Chondrocyte (in vitro differentiated cells): Measurements from ENCODE around the gene SNRPA1. TPM values are rescaled to one million over a fixed set of nuclear protein-coding genes. Genes with fewer than 3 reads are reported as not detected.
A peak's percentile ranks its signal among the peaks of the same experiment; 100 is the strongest.

Experiments used
- DNase-seq: peaks from one replicate; pipeline ENCODE4 v3.0.0; 2021; ENCODE audit warnings: mixed read lengths, low spot score
- H3K27ac Mint-ChIP-seq: one replicate; pipeline ENCODE4 v1.8.0; 2021; ENCODE audit warnings: mild to moderate bottlenecking, moderate library complexity, mixed read lengths; ENCODE audit not compliant: unreplicated experiment
- H3K27me3 Mint-ChIP-seq: 2 replicates; pipeline ENCODE4 v1.8.0; 2021; ENCODE audit warnings: low read depth, mixed read lengths
- H3K36me3 Mint-ChIP-seq: 2 replicates; pipeline ENCODE4 v1.8.0; 2021; ENCODE audit warnings: low read depth, mixed read lengths
- H3K4me1 Mint-ChIP-seq: 2 replicates; pipeline ENCODE4 v1.8.0; 2021; ENCODE audit warnings: low read depth, mild to moderate bottlenecking, mixed read lengths
- H3K4me3 Mint-ChIP-seq: one replicate; pipeline ENCODE4 v1.8.0; 2021; ENCODE audit warnings: mild to moderate bottlenecking, moderate library complexity, mixed read lengths; ENCODE audit not compliant: unreplicated experiment
- H3K9me3 Mint-ChIP-seq: 2 replicates; pipeline ENCODE4 v1.8.0; 2021; ENCODE audit warnings: low read depth, mixed read lengths
- total RNA-seq: library from RNA; stranded (reverse); gene quantifications from 3 replicates; pipeline ENCODE4 v1.2.1, GENCODE V29; 2021
- TF ChIP-seq, protein P1 (sequence below): fragments of 200-600 bp; sonication (generic); IDR thresholded peaks from 2 replicates; pipeline ENCODE4 v1.5.0; 2021; ENCODE audit warnings: antibody characterized with exemption, mild to moderate bottlenecking, moderate library complexity

SNRPA1 gene
- total RNA-seq, 1 donor from 2014 or later: 35.7 TPM

DNA sequence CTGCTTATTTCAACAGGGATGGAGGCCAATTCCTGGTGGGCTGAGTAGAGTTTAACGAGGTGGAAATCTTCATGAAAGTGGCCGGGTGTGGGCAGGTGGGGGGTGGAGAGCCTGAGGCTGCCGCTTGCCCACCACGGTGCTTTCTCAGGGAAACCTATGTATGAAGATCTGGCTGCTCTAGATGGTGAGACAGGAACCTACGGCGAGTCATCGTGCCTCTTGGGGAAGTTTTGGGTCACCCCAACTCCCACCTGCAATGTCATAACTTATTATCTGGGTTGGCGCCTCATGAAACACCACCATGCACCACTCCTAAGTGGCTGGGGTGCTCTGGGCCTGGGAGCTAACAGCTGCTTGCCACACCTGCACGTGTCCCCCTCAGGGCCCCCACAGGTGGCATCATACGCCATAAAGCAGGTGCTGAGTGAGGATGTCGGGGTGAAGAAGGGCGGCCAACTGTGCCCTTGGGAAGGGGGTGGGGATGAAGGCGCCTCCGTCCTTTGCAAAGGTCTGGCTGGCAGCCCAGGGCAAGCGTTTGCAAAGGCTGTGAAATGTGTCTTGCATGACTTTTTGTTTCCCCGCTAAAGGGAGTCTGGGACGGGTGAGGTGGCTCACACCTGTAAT, 27.9 kb upstream of the SNRPA1 start:
- Mint-ChIP-seq H3K4me1 (no peaks in the 10 kb centered on the region), H3K27me3 (peaks cover 35% of the 10 kb centered on the region), H3K27ac (no peak overlapping the region), H3K36me3 (no peaks in the 10 kb centered on the region), H3K9me3 (no peaks in the 10 kb centered on the region), H3K4me3 (no peak overlapping the region)
- DNase-seq: no peak
- TF ChIP-seq, protein P1, sequence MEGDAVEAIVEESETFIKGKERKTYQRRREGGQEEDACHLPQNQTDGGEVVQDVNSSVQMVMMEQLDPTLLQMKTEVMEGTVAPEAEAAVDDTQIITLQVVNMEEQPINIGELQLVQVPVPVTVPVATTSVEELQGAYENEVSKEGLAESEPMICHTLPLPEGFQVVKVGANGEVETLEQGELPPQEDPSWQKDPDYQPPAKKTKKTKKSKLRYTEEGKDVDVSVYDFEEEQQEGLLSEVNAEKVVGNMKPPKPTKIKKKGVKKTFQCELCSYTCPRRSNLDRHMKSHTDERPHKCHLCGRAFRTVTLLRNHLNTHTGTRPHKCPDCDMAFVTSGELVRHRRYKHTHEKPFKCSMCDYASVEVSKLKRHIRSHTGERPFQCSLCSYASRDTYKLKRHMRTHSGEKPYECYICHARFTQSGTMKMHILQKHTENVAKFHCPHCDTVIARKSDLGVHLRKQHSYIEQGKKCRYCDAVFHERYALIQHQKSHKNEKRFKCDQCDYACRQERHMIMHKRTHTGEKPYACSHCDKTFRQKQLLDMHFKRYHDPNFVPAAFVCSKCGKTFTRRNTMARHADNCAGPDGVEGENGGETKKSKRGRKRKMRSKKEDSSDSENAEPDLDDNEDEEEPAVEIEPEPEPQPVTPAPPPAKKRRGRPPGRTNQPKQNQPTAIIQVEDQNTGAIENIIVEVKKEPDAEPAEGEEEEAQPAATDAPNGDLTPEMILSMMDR: no peak

DNA sequence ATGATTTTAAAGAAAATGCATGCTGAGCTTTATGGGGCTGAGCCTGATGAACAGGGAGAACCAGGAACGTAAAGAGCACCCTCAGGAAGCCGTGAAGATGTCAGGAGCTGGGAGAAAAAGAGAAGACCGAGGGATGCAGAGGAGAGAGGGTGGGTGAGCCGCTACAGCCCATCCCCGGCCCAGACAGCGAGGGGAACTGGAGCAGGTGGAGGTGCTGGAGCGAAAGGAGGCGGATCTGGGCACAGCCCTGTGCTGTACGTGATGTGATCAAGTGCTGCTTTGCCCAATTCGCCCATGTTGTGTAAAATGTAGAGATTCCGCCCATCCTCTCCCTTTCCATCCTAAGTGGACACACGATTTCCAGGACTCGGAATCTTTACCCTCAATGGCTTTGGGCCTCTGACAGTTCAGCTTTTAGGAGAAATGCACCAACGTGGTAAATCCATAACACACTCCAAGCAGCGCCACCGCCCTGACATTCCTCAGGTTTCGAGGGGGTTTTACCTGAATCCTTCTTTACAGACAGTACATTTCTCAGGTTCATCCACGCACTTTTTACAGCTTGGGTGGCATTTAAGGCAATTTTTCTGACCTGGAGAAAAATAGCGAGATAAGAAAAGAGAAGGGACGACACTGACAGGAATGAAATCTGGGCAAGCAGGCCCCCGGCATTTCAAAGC, 27.1 kb upstream of the SNRPA1 start:
- Mint-ChIP-seq H3K9me3 (no peaks in the 10 kb centered on the region), H3K4me1 (no peaks in the 10 kb centered on the region), H3K4me3 (no peak overlapping the region), H3K27me3 (peaks cover 31% of the 10 kb centered on the region), H3K36me3 (no peaks in the 10 kb centered on the region), H3K27ac (no peak overlapping the region)
- TF ChIP-seq, protein P1: no peak
- DNase-seq: no peak

DNA sequence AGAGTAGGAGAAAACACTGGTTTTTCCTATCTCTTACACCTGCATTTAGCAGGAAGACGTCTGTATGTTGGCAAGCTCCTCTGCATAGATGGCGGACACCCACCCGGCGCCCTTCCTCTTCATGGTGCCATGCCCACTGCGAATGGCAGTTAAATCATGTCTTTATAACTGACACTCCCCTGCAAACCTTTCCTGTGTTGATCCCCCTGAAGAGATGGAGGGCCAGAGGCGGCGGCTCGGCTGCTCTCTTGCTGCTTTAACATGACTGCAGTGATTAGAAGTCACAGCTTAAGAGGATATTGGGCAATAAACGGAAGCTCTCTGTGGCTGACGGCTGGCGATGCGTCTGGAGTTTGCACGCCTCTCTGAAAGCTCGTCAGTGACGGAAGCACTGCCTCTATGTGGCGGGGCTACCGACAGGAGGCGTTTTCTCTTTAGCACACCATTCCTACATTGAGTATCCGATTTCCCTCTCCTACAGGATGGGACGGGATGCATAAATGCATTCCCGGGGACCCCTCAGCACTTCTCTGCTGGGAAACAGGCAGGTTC, 25.5 kb upstream of the SNRPA1 start:
- Mint-ChIP-seq H3K9me3 (no peaks in the 10 kb centered on the region), H3K4me3 (no peak overlapping the region), H3K36me3 (no peaks in the 10 kb centered on the region), H3K27me3 (peaks cover 27% of the 10 kb centered on the region), H3K4me1 (no peaks in the 10 kb centered on the region), H3K27ac (no peak overlapping the region)
- DNase-seq: no peak
- TF ChIP-seq, protein P1: peak; percentile 44

DNA sequence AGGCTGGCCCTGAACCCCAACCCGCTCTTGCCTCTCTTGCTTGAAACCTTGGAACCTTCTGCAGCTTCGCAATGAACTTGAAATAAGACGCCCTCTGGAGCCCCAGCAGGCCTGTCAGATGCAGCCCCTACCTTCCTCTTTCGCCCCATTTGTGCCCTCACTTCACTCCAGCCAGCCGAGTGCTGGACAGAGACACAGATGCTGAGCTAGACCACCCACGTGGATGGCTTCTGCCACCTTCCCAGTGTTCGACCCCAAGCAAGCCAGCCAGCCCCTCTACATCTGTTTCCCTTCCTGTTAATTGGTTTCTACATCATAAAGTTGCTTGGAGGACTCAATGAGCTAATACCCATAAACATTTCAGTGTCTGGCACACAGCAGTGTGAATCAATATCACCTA, 23.8 kb upstream of the SNRPA1 start:
- no peak overlapping the region for H3K27ac Mint-ChIP-seq
- H3K36me3 Mint-ChIP-seq: no peaks in the 10 kb centered on the region
- H3K4me3 Mint-ChIP-seq: no peak overlapping the region
- no peak for DNase-seq
- H3K9me3 Mint-ChIP-seq: no peaks in the 10 kb centered on the region
- TF ChIP-seq, protein P1: no peak
- H3K27me3 Mint-ChIP-seq: peaks cover 30% of the 10 kb centered on the region
- H3K4me1 Mint-ChIP-seq: no peaks in the 10 kb centered on the region

DNA sequence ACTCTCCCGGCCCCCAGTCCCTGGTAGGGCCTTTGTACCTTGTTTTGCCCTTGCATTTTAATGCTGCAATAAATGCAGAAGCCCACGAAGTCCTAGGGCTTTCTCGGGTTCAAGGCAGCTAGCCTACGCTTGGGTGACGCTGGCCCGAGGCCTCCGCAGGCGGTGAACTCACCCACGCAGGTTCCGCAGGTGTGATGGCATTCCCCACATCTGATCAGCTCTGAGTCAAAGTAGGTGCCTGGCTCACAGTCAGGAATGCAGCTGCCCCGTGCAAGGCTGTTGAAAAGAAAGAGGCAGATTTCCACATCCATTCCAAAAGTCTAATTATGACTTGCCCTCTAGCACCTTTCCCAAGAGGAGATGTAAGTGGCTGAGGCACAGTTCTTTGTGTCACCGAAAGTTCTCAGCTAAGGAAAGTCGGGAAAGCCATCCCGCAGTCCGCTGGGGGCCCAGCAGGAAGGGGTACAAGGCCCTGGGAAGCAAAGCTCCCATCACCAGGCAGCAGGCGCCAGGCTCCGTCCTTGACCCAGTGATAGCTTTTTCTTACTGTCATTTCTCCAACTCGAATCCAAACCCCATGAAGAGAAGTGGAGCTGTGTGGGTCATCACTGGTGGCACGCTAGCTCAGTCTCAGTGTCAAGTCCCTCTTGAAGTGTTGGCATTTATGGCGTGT, 23.2 kb upstream of the SNRPA1 start:
- Mint-ChIP-seq H3K27me3 (peaks cover 31% of the 10 kb centered on the region), H3K9me3 (no peaks in the 10 kb centered on the region), H3K36me3 (no peaks in the 10 kb centered on the region), H3K4me3 (no peak overlapping the region), H3K27ac (no peak overlapping the region), H3K4me1 (no peaks in the 10 kb centered on the region)
- TF ChIP-seq, protein P1: no peak
- DNase-seq: no peak
